ENCODE results near the gene SCARB1.

Gene SCARB1

GRCh38 chr12:124760560-124760959 is 103.1 kb downstream of the SCARB1 start:
- no peak for DNase-seq (ENCODE audit: low spot score)

GRCh38 chr12:124759841-124760503 is 103.7 kb downstream of the SCARB1 start:
- no peak for DNase-seq (ENCODE audit: low spot score)

DNA sequence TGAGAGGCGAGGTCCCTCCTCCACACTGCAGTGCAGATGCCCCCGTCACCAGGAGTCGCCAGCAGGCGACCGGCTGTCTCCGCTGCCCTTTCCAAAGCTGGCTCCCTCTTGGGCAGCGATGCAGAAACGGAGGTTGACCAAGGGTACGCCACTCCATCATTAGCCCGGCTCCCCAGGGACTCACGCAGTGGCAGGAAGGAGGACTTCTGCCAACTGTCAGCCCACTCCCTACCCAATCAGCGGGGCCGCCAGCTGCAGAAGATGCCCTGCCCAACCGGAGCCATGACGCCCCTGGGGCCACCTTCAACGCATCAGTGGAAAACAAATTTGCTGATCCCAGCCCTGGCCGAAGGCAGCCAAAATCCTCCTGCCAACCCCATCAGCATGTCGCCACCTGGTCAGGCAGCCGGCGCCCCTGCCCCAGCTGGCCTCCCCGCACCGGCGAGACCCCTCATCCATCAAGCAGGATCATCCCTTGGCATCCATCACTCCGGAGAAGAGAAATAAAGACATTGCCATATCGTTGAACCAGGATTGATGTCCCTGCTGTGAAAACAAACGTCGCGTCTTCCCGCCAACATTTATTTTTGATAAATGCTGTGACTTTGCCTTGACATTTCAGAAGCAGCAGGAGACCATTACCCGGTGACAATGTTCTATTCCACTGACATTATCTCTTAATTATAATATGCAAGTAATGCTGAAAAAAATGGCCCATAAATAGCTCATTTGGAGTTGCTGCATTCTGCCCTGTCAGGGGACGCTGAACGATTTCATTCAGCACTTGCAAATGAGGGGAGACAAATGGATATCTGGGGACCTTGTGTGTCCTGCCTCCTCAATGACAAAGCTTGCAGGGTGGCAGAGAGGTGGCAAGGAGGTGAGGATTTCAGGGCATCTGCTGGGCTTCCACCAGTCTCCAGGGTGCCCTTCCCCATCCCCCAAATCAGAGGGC is 105.1 kb downstream of the SCARB1 start:
- no peak for DNase-seq (ENCODE audit: low spot score)

GRCh38 chr12:124757329-124757728 is 106.3 kb downstream of the SCARB1 start:
- no peak for DNase-seq (ENCODE audit: low spot score)

GRCh38 chr12:124756760-124757159 is 106.9 kb downstream of the SCARB1 start:
- DNase-seq (ENCODE audit: low spot score): no peak

DNA sequence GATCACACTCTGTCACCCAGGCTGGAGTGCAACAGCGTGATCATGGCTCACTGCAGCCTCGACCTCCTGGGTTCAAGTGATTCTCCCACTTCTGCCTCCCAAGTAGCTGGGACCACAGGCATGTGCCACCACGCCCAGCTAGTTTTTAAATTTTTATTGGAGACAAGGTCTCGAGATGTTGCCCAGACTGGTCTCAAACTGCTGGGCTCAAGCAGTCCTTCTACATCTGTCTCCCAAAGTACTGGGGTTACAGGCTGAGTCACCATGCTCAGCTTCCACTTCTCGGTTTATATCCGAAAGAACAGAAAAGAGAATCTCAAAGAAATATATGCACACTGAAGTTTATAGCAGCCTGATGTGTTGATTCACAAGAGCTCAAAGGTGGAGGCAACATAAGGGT is 107.5 kb downstream of the SCARB1 start:
- no peak for DNase-seq (ENCODE audit: low spot score)

DNA sequence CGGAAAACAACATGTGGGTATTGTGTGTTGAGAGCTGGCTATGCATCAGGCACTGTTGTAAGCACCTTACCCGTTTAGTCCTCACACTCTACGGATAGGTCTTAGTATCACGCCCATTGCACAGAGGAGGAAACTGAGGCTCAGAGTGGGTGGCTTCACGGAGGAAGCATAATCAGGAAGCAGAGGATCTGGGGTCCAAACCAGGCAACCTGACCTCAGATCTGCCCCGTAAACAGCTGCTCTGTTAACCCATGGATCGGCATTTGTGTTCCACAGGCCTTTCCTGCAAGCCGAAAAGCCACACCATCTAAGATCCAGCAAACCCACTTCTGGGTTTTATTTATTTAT is 107.9 kb downstream of the SCARB1 start:
- DNase-seq (ENCODE audit: low spot score): no peak

GRCh38 chr12:124754949-124755800 is 108.5 kb downstream of the SCARB1 start:
- DNase-seq (ENCODE audit: low spot score): peak; percentile 84

DNA sequence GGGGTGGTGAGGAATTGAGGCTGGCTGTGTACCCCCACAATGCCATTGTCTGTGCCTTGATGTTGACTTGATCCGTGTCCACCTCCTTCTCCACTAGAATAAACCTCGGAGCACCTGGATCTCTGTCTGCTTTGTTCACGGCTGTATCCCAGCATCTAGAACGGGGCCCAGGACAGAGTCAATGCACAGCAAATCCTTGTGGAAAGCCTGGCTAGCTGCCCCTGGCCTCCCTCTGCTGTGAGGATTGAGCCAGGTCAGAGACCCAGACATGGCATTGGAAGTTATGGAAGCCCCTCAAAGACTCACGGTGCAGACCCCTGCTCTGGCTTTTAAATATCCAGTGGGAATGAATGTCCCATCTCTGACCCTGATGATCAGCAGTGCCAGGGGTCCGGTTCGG is 109.2 kb downstream of the SCARB1 start:
- no peak for DNase-seq (ENCODE audit: low spot score)

GRCh38 chr12:124753993-124754392 is 109.7 kb downstream of the SCARB1 start:
- no peak for DNase-seq (ENCODE audit: low spot score)

DNA sequence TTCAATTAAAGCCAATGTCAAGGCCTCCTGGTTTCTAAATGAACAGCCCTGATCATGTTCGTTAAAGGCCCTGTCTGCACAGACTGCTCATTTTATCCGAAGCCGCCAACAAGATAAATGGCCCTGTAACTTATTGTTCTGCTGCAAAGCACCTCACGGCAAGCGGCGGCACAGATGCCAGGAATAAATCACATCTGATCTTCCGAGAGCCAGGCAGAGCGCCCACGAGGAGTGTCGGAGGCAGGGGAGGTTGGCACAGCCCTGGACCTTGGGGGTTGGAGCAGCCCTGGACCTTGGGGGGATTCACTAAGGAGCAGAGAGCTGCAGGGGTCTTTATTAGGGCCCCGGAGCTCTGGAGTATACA is 110.5 kb downstream of the SCARB1 start:
- DNase-seq (ENCODE audit: low spot score): no peak

DNA sequence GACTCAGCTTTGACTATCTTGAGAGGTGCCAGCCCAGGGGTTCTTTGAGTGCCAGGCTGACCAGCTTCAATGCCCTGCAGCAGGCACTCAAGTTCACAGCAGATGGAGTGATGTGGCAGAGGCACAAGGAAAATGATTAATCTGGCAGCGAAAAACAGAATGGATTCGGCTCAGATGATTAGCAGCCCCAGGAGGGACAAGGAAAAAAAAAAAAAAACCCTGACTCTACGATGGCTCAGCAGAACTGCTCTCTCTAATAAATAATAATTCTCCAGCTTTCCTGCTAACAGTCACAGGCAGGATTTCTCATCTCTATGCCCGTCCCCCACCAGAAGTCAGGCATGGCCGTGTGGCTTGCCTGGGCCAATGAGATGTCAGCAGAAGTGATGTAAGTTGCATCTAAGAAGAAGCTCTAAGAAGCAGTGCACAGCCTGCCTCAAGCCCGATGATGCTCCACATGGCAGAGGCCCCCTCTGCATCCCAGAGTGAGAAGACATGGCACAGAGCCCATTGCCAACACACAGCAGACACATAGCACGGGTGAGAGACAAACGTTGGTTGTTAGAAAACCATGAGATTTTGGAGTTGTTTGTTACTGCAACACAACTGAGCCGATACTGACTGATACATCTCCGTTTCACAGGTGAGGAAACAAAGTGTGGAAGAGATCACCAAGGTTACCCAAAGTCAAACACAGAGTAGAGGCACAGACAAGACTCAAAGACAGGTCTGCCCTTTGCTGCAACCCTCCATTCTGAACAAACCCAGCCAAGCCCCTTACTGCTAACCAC is 111.0 kb downstream of the SCARB1 start:
- peak; percentile 68 for DNase-seq (ENCODE audit: low spot score)

GRCh38 chr12:124751654-124752355 is 111.9 kb downstream of the SCARB1 start:
- DNase-seq (ENCODE audit: low spot score): no peak

DNA sequence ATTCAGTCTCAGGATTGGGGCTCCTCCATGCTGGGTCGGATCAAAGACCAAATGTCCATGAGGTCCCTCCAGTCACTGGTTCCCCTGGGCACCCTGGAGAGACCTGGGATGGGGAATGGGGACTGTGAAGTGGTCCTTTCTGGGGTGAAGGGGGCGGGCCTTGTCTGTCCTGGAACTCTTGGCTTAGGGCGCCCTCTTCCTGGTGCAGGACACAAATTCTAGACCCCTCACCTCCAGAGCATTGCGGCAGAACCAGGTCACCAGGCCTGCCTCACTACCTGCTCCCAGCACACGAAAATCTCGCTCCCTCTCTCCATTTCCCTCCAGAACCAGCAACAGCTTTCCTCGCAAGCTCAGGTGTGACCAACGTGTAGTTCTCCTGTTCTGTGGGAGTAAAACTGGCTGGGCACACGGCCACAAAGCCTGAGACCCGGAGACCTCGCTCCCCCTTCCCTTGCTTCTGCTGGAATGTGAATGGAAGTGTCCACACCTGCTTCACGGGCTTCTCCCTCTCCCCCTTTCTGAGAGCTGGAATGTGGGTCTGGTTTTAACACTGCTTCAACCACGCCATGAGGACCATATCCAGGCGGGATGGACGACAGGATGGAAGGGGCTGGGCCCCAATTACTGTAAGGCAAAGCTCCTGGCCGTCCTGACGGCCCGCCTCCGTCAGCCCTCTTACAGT is 112.7 kb downstream of the SCARB1 start:
- no peak for DNase-seq (ENCODE audit: low spot score)

DNA sequence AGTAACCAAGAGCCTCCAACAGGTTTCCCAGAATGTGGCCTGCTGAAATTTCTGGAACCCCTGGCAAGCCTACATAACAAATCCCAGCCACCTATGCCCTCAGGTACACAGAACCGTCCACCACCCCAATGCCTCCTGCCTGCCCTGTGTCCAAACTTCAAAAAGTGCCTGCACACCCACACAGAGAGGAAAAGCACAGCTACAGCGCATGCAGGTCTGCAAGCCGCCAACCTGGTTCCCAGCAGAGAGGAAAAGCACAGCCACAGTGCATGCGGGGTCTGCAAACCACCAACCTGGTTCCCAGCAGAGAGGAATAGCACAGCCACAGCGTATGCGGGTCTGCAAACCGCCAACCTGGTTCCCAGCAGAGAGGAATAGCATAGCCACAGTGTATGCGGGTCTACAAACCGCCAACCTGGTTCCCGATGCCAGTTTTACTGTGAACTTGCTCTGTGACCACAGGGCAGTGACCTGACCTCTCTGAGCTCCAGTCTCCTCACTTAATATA is 113.5 kb downstream of the SCARB1 start:
- no peak for DNase-seq (ENCODE audit: low spot score)

GRCh38 chr12:124749725-124750124 is 113.9 kb downstream of the SCARB1 start:
- no peak for DNase-seq (ENCODE audit: low spot score)

DNA sequence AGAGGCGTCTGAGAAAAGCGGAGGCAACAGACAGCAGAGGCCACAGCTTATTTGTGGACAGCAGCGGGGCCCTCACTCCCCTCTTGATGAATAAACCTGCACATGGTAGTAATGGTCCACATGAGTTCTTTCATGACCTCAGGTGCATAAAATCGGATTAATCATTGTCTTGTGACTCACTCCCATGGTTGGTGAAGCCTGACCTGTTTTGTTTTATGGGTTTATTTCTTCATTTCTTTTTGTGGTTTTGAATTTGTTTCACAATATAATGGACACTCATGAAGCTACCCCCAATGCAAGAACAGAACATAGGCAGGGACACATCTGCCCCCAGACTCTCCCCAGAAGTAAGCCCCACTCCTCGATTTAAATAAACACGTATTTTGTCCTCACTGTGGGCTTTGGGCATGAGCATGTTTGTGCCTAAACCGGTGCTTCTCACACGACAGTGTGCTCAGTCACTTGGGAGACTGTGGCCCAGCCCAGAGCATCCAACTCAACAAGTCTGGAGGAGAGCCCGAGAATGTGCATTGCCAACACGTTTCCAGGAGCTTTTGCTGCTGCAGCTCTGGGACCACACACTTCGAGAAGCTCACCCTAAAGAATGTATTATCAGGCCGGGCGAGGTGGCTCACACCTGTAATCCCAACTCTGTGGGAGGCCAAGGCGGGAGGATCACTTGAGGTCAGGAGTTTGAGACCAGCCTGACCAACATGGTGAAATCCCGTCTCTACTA is 116.1 kb downstream of the SCARB1 start:
- DNase-seq (ENCODE audit: low spot score): peak; percentile 80

GRCh38 chr12:124746649-124747425 is 116.8 kb downstream of the SCARB1 start:
- DNase-seq (ENCODE audit: low spot score): no peak
